Fibroblast of lung (primary cell): ENCODE measurements around the gene CACNB2.

Experiments
- EZH2 ChIP-seq: IDR thresholded peaks from 2 replicates; pipeline ENCODE4 v1.5.1; 2012; ENCODE audit warnings: low read length, control low read depth, mild to moderate bottlenecking; ENCODE audit errors: missing control alignments
- TF ChIP-seq, protein P1 (sequence below), 2 donors: IDR thresholded peaks in 1 of 2; conservative IDR thresholded peaks in 1 of 2; 1 replicate in 1 of 2; 2 replicates in 1 of 2; pipeline ENCODE4 v1.5.1; 2011 to 2012; ENCODE audit warnings: low read length in 2 of 2, control low read depth in 1 of 2, inconsistent platforms in 1 of 2, low read depth in 1 of 2, mild to moderate bottlenecking in 1 of 2

DNA sequence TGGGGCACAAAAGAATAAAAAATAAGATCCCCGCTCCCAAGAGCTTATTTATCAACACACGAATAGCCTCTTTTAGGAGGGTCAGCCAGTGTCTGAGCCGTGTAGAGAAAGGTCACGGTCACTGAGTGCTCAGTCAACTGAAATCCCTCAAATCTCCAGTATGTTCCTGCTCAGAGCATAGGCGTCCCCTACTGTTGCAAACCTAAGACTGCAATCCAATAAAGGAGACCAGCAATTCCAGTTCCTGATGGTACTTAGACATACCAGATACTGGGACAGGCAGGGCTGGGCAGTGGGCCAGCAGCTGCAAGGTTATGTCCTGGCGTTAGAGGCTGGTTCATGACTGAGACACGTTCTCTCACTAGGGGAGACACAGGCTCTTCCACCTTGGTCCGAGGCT lies 93.6 kb downstream of the CACNB2 start:
- TF ChIP-seq, protein P1, sequence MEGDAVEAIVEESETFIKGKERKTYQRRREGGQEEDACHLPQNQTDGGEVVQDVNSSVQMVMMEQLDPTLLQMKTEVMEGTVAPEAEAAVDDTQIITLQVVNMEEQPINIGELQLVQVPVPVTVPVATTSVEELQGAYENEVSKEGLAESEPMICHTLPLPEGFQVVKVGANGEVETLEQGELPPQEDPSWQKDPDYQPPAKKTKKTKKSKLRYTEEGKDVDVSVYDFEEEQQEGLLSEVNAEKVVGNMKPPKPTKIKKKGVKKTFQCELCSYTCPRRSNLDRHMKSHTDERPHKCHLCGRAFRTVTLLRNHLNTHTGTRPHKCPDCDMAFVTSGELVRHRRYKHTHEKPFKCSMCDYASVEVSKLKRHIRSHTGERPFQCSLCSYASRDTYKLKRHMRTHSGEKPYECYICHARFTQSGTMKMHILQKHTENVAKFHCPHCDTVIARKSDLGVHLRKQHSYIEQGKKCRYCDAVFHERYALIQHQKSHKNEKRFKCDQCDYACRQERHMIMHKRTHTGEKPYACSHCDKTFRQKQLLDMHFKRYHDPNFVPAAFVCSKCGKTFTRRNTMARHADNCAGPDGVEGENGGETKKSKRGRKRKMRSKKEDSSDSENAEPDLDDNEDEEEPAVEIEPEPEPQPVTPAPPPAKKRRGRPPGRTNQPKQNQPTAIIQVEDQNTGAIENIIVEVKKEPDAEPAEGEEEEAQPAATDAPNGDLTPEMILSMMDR (conservative IDR thresholded peaks at IDR 0.05 in 1 of 2, IDR thresholded peaks at IDR 0.05 in 1 of 2; ENCODE audit: low read depth in 1 of 2, low read length in 2 of 2), result no peak
- no peak for TF ChIP-seq EZH2
